NCI-H128 (cell line): Measurements from ENCODE around the gene DUXB.

ENCODE experiments used
- DNase-seq: peaks from one replicate; lab custom pipeline; 2025; ENCODE audit not compliant: unreplicated experiment; lab: John Stamatoyannopoulos, UW

Gene DUXB, protein sequence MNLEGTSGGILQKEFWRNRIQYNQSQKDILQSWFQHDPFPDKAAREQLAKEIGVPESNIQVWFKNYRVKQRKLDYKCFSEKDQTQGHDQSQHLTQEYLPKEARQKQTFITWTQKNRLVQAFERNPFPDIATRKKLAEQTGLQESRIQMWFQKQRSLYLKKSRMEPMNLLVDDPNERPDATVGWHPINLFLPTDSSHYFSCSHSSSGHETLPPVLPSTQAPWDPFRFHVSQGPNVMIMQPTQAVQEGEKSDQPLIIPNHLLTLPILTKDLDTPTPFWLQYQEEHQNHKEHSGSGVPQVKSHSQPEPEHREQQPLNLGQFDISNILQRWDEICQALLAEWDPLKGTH

GRCh38 chr16:75701361-75701760, at the start of gene DUXB:
Gene DUXB, minus strand, starts transcription at chr16:75701461. Its CDS starts 43 bp downstream, at chr16:75701418.
- no peak for DNase-seq

GRCh38 chr16:75750528-75750927, 49.3 kb upstream of the DUXB start:
- no peak for DNase-seq

DNA sequence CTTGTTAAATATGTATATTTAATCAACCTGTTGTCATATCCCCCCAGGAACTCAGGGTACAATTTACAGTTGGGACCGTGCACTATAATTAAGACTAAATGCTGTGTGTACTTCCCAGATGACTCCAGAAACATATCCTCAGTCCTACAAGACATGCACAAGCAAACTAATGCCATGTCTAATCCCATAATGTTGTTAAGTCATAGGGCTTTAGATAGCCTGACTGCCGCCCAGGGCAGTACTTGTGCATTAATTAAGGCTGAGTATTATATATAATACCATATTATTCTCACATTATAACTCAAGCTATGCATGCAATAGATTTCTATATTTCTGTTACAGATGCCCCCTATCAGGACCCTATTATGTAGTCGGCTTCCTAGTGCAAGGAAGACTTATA, 45.1 kb upstream of the DUXB start:
- no peak for DNase-seq

DNA sequence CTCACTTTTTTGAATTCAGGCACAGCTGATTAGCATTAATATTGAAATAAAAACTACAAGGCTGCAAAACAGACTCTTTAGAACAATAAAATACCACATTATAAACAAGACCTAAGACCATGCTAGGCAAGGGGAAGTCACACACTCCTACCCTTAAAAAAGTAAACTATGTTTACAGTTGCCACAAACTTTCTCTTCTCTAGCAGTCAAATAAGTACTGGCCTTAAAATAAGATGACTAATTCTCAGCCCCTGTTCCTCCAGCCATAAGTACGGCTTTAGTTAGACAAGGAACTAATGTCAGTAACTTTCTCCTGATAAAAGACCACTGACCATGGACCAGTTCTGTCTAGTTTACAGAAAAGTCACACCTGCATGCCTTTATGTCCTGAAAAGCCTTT, 44.6 kb upstream of the DUXB start:
- DNase-seq = no peak

DNA sequence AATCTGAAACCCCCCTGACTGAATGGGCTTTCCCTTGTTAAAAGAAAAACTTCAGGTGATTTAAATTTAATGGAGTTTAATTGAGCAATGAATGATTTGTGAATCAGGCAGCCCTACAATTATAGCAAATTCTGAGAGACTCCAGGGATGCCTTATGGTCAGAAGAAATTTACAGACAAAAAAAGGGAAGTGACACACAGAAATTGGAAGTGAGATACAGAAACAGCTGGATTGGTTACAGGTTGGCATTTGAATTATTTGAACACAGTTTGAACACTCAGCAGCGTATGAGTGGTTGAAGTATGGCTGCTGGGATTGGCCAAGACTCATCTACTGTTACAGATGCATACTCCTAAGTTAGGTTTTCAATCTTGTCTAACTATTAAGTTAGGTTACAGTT, 44.0 kb upstream of the DUXB start:
- DNase-seq = no peak

GRCh38 chr16:75742424-75743047, 41.3 kb upstream of the DUXB start:
- no peak for DNase-seq

GRCh38 chr16:75733305-75734211, 32.3 kb upstream of the DUXB start:
- DNase-seq = no peak

- DNase-seq = no peak
Observed at GRCh38 chr16:75732871-75733270, 31.6 kb upstream of the DUXB start.

DNA sequence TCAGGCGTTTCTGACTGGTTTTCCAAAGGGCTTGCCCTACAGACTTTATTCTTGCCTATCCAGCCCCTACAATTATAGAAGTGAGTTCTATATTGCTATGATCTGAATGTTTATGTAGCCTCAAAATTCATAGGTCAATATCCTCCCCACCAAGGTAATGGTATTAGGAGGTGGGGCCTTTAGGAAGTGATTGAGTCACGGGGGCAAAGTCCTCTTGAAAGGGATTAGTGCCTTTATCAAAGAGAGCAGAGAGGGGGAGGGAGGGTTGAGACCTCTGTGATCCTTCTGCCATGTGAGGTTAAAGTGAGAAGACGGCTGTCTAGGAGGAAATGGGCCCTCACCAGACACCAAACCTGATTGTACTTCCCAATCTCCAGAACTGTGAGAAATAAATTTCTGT, 26.0 kb upstream of the DUXB start:
- no peak for DNase-seq

GRCh38 chr16:75726390-75726789, 25.1 kb upstream of the DUXB start, which contains the start of gene CPHXL:
Gene CPHXL, minus strand, starts transcription at chr16:75726490. Its CDS starts 48 bp downstream, at chr16:75726442.
- no peak for DNase-seq

- DNase-seq = no peak
Observed at GRCh38 chr16:75718452-75718851, 17.2 kb upstream of the DUXB start.

- DNase-seq = no peak
Observed at GRCh38 chr16:75714661-75715060, 13.4 kb upstream of the DUXB start.

GRCh38 chr16:75710344-75710743, 9.1 kb upstream of the DUXB start:
- no peak for DNase-seq

DNA sequence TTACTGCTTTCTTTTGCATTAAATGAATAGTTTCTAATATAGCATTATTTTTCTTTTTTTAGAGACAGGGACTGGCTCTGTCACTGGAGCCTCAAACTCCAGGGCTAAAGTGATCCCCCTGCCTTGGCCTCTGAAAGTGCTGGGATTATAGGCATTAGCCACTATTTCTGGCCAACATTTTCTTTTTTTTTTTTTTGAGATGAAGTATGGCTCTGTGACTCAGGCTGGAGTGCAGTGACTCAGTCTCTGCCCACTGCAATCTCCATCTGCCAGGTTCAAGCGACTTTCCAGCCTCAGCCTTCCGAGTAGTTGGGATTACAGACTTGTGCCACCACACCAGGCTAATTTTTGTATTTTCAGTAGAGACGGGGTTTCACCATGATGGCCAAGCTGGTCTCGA, 2.0 kb upstream of the DUXB start:
- DNase-seq = no peak

- no peak for DNase-seq
Observed at GRCh38 chr16:75702242-75702641, 981 bp upstream of the DUXB start.

GRCh38 chr16:75697571-75697970, 3.7 kb downstream of the DUXB start:
- DNase-seq = no peak

GRCh38 chr16:75695708-75696107, 5.6 kb downstream of the DUXB start:
- DNase-seq = no peak

DNA sequence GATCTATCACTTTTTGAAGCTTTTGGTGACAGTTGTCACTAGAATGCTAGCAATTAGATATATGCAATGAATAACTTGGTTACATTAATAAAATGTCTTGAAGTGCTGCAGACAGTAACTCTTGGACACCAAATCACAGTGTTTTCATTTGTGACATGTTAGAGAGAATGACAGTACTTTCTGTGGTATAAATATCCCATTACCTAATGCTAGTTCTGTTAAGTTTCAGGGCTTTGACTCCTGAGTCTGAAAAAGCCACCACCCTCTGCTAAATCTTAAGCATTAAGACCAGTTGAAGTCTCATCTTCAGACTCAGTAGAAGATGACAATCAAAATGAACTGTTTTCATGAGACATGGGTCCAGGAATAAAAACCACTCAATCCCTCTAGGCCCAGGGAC, 13.9 kb downstream of the DUXB start:
- no peak for DNase-seq

GRCh38 chr16:75682308-75682707, 19.0 kb downstream of the DUXB start:
- DNase-seq = no peak

DNA sequence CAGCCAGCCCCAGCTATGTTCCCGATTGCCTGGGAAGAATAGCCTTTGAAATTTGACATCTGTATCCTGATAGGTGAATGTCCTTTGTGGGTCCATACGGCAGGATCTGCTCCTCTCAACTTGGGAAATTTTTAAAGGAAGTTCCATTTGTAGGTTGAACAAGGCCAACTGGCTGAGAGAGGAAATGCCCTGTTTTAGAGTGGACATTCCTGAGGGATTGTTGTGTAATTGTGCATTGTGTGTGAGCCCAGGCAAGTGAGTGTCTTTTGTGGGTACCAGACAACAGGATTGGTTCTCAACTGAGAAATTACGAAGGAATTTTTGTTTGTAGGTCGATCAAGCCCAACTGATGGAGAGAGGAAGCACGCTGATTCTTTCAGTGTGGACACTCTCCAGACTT, 21.9 kb downstream of the DUXB start:
- DNase-seq = no peak

DNA sequence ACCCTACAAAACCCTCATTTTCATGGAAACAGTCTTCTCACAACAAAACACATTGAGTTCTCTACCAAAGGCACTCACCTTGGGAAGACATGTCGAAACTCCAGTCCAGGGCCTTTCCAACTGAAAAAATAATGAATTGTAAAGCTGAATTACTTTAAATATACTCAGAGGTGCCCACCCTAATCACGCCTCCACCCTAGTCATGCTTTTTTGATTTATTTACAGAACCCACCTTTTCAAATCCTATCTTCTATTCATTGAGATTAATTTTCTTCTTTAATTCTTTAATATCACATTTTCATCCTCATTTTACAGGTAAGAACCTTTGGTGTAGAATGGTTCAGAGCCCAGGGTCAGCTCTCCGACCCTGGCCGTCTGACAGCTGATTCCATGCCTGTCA, 24.4 kb downstream of the DUXB start, which contains the start of gene CPHXL2:
Gene CPHXL2 (minus strand): TSS at position 101 of the 400 bp plus-strand sequence. CDS start 10 bp downstream, at position 91.
- no peak for DNase-seq

DNA sequence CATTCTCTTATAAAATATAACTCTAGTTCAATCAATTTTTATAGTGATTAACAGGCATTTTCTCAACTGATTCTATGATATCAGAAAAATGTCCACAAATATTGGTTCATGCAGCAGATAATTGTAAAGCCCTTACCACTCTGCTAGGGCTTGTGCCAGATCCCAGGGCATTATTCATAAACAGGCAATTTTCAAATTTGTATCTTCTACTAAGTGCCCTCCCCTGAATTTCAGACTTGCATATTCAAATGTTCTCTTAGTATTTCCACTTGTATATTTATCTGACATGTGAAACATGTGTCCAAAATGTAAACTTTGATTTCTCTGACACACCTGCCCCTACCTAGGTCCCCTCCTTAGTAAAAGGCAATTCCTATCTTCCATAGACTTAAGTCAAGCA, 33.8 kb downstream of the DUXB start:
- no peak for DNase-seq
